Measurements from ENCODE around the gene KRTAP15-1.

The KRTAP15-1 gene, protein sequence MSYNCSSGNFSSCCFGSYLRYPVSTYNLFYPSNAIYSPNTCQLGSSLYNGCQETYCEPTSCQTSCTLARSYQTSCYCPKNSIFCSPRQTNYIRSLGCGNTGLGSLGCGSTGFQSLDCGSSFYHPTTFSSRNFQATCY

DNA sequence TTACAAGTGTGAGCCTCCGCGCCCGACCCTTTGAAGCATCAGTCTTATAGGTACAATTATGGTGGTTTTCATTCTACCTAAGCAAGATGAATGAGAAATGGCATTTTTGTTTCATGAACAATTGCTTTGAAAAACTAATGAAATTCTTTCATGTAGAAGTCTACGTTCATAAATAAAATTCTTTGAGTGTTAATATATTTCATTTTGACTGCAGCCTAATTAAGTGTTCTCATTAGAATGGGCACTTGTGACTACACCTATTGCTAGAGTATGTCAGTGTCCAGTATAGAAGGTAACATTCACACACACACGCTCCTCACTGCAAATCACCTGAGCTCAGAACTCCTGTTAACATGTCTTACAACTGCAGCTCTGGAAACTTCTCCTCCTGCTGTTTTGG lies at the start of gene KRTAP15-1:
TSS of gene KRTAP15-1 (plus strand) at position 301 of the 400 bp plus-strand sequence. CDS start at position 354, 53 bp downstream.
- no peak for DNase-seq
- H3K4me3 Mint-ChIP-seq = no peak within 1 kb of the TSS
- TF ChIP-seq, protein P1, sequence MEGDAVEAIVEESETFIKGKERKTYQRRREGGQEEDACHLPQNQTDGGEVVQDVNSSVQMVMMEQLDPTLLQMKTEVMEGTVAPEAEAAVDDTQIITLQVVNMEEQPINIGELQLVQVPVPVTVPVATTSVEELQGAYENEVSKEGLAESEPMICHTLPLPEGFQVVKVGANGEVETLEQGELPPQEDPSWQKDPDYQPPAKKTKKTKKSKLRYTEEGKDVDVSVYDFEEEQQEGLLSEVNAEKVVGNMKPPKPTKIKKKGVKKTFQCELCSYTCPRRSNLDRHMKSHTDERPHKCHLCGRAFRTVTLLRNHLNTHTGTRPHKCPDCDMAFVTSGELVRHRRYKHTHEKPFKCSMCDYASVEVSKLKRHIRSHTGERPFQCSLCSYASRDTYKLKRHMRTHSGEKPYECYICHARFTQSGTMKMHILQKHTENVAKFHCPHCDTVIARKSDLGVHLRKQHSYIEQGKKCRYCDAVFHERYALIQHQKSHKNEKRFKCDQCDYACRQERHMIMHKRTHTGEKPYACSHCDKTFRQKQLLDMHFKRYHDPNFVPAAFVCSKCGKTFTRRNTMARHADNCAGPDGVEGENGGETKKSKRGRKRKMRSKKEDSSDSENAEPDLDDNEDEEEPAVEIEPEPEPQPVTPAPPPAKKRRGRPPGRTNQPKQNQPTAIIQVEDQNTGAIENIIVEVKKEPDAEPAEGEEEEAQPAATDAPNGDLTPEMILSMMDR (IDR thresholded peaks at IDR 0.05) = no peak
- peaks cover 14% of the 10 kb centered on the region for H3K4me1 Mint-ChIP-seq
- H3K27ac Mint-ChIP-seq = no peak within 1 kb of the TSS
- H3K27me3 Mint-ChIP-seq (ENCODE audit: low read depth, poor library complexity) = peaks cover 3% of the 10 kb centered on the region
- H3K36me3 Mint-ChIP-seq (ENCODE audit: low read depth) = no peaks in the 10 kb centered on the region
- no peaks in the 10 kb centered on the region for H3K9me3 Mint-ChIP-seq

DNA sequence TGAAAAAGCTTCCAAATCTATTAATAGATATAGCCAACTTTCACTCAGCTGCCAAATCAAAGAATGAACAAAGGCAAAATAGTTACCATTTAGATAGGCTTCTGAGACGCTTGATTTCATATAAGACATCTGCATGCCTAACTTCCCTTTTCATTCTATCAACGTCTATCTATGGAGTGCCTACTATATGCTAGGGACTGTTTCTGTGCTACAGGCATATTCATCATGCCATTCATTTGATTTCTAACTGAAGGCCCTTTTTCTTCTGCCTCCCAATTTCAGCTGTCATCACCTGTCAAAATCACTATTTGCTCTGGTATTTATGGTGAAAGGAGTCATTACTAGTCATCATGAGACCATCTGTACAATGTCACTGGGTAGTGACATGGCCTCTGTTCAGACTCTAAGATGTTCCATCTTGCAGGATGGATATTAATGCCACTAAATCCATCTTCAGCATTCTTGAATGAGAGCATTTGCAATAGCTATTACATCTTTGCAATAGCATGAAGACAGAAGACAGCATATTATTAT lies 48.5 kb upstream of the KRTAP15-1 start:
- DNase-seq = no peak
- TF ChIP-seq, protein P1 (IDR thresholded peaks at IDR 0.05) = no peak
- Mint-ChIP-seq H3K4me1 (no peaks in the 10 kb centered on the region), H3K36me3 (ENCODE audit: low read depth) (peaks cover 4% of the 10 kb centered on the region), H3K27me3 (ENCODE audit: low read depth, poor library complexity) (peaks cover 4% of the 10 kb centered on the region), H3K9me3 (peaks cover 18% of the 10 kb centered on the region), H3K27ac (no peak overlapping the region), H3K4me3 (no peak overlapping the region)

DNA sequence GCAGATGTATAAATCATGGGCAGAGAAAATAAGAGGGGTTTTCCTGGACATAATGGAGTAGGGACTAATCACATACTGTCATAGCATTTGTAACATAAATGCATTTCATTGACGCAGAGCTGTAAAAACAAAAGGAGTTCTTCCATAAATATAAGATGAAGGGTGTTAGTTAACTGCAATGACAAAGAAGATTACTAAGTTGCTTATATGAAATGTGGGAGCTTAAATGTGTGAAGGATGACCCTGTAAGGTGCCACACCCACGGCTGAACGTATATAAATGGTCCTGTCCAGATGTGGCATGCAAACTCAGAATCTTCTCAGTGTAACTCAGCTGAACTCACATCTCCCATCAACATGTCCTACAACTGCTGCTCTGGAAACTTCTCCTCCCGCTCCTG lies 44.3 kb upstream of the KRTAP15-1 start, which contains the start of gene KRTAP13-1:
TSS of gene KRTAP13-1 (plus strand) at position 301 of the 400 bp plus-strand sequence. CDS start at position 357, 56 bp downstream.
- H3K4me3 Mint-ChIP-seq = no peak within 1 kb of the TSS
- peaks cover 4% of the 10 kb centered on the region for H3K27me3 Mint-ChIP-seq (ENCODE audit: low read depth, poor library complexity)
- peaks cover 11% of the 10 kb centered on the region for H3K9me3 Mint-ChIP-seq
- H3K4me1 Mint-ChIP-seq = no peaks in the 10 kb centered on the region
- TF ChIP-seq, protein P1 (IDR thresholded peaks at IDR 0.05) = no peak
- no peak for DNase-seq
- no peaks in the 10 kb centered on the region for H3K36me3 Mint-ChIP-seq (ENCODE audit: low read depth)
- no peak within 1 kb of the TSS for H3K27ac Mint-ChIP-seq

DNA sequence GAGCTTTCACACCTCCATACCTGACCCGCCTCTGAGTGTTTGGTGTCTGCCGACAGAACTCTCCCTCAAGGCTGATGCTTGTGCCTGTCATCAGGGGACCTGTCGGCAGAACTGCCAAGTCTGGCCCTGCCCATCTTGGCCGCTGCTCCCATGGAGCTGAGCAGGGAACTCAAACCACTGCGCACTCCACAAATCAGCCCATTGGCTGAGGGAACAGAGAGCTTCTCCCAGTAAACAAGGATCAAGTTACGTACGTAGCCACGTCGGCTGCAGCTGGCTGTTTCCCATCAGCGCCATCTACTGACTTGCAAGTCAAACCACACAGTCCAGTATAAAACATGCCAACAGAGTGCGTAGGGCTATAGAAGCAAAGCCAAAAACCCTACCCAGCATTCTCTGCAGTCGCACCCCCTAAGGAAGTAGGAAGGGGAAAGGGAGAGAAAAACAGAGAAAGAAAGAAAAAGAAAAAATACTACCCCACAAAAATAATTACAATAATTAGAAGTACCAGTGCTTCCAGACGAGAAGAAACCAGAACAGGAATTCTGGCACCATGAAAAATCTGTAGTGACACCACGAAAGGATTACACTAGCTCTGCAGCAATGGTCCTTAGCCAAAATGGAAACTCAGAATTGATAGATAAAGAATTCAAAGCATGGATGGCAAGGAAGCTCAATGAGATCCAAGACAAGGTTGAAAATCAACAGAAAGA lies 31.1 kb upstream of the KRTAP15-1 start:
- TF ChIP-seq, protein P1 (IDR thresholded peaks at IDR 0.05) = peak; percentile 29
- Mint-ChIP-seq H3K4me3 (peak overlapping the region; percentile 11), H3K4me1 (no peaks in the 10 kb centered on the region), H3K27me3 (ENCODE audit: low read depth, poor library complexity) (no peaks in the 10 kb centered on the region), H3K27ac (peak overlapping the region; percentile 76), H3K9me3 (peaks cover 49% of the 10 kb centered on the region), H3K36me3 (ENCODE audit: low read depth) (peaks cover 15% of the 10 kb centered on the region)
- peak; percentile 27 for DNase-seq

DNA sequence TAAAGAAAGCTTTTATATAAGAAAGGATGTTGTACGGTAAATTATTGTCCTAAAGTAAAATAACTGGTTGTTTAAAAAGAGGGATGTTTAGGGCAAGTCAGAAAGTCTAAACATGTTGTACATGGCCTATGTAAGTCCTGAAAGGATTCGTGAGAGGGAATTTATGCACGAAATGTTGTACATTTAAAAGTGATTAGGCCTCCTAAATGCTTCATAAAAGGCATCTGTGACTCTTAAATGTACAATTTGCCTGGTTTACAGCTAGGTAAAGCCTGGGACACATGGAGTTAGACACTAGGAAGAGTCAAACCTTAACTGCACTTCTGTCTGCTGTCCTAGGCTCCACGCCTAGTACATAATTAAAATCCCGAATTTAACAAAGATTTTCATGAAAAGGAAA lies 24.1 kb upstream of the KRTAP15-1 start:
- no peak for DNase-seq
- no peak overlapping the region for H3K4me3 Mint-ChIP-seq
- H3K9me3 Mint-ChIP-seq = peaks cover 52% of the 10 kb centered on the region
- TF ChIP-seq, protein P1 (IDR thresholded peaks at IDR 0.05) = no peak
- no peak overlapping the region for H3K27ac Mint-ChIP-seq
- peaks cover 4% of the 10 kb centered on the region for H3K27me3 Mint-ChIP-seq (ENCODE audit: low read depth, poor library complexity)
- H3K4me1 Mint-ChIP-seq = no peaks in the 10 kb centered on the region
- H3K36me3 Mint-ChIP-seq (ENCODE audit: low read depth) = peaks cover 11% of the 10 kb centered on the region

Measured in nephron progenitor cell (in vitro differentiated cells).